Heart left ventricle (tissue), 16 donors: ENCODE results near the gene SLC4A4. TPM values are rescaled to one million over a fixed set of nuclear protein-coding genes. Genes with fewer than 3 reads are reported as not detected.

ENCODE experiments used
- ATAC-seq, 4 donors: fragments of 200-7000 bp; cut with Tn5 transposase; one replicate each; pipeline ENCODE4 v1.9.1; 2020 to 2022; ENCODE audit warnings: moderate library complexity in 4 of 4, mild to moderate bottlenecking in 3 of 4, moderate number of reproducible peaks in 1 of 4
- DNase-seq, 5 donors: peaks; one replicate each; pipeline ENCODE4 v3.0.0-alpha.2; 2020
- H3K27ac ChIP-seq, 12 donors: fragments of 200-600 bp; sonication (generic) in 4 of 12; one replicate each; pipeline versions ENCODE4 v1.5.0 to v1.8.0; 2016 to 2022; ENCODE audit warnings: mild to moderate bottlenecking in 2 of 12
- H3K27me3 ChIP-seq, 9 donors: fragments of 200-600 bp; sonication (generic) in 2 of 9; one replicate each; pipeline versions ENCODE4 v1.5.1 to v1.8.0; 2016 to 2022; ENCODE audit warnings: mild to moderate bottlenecking in 3 of 9
- H3K36me3 ChIP-seq, 9 donors: fragments of 200-600 bp; sonication (generic) in 2 of 9; one replicate each; pipeline versions ENCODE4 v1.5.0 to v1.8.0; 2018 to 2022; ENCODE audit warnings: mild to moderate bottlenecking in 2 of 9
- H3K4me1 ChIP-seq, 12 donors: fragments of 200-600 bp; sonication (generic) in 4 of 12; one replicate each; pipeline versions ENCODE4 v1.5.0 to v1.8.0; 2016 to 2022; ENCODE audit warnings: mild to moderate bottlenecking in 3 of 12
- H3K4me3 ChIP-seq, 12 donors: fragments of 200-600 bp; sonication (generic) in 4 of 12; one replicate each; pipeline versions ENCODE4 v1.5.0 to v1.8.0; 2017 to 2022; ENCODE audit warnings: mild to moderate bottlenecking in 9 of 12, moderate library complexity in 4 of 12
- H3K9me3 ChIP-seq, 12 donors: fragments of 200-600 bp; sonication (generic) in 4 of 12; one replicate each; pipeline versions ENCODE4 v1.5.0 to v1.8.0; 2016 to 2022; ENCODE audit warnings: mild to moderate bottlenecking in 1 of 12
- CTCF ChIP-seq, 12 donors: fragments of 200-600 bp; sonication (generic) in 4 of 12; IDR thresholded peaks; one replicate each; pipeline versions ENCODE4 v1.5.0 to v1.8.0; 2018 to 2022; ENCODE audit warnings: antibody characterized with exemption in 12 of 12, mild to moderate bottlenecking in 5 of 12
- POLR2A ChIP-seq, 2 donors: fragments of 450-650 bp; IDR thresholded peaks; one replicate each; pipeline ENCODE4 v1.6.1; 2017; ENCODE audit warnings: antibody characterized with exemption in 2 of 2, mild to moderate bottlenecking in 2 of 2, moderate library complexity in 2 of 2
- WGBS, 4 donors: extraction: QIAGEN DNeasy Blood & Tissue Kit in 2 of 4; methylation state at CpG; one replicate each; pipeline versions ENCODE4 v1.1.5 to v1.1.7; 2013 to 2018; 5-methylcytosine and 5-hydroxymethylcytosine counted together
- intact Hi-C, 10 donors: fragments of 100-400 bp; cut with DNase I; formaldehyde crosslinking; loops; one replicate each; pipeline versions ENCODE4 v1.11.1 to v1.14.2; 2022
- polyA plus RNA-seq, 2 donors: library from polyadenylated mRNA; stranded (reverse); fragments of 200-250 nt; gene quantifications; one replicate each; pipeline ENCODE4 v1.2.3, GENCODE V29; 2013
- total RNA-seq, 9 donors: library from RNA; depleted of rRNA in 2 of 9; stranded (reverse); fragments of >200 nt in 2 of 9; fragmentation: NEBNext Ultra II Directional in 3 of 9; extraction: Animal tissue kit (Norgen Biotek cat#: 25700) in 3 of 9; gene quantifications; one replicate each; pipeline versions ENCODE4 v1.1.0 to v1.2.4, GENCODE V29; 2016 to 2023
- donor health status: ischemic (EF 13 %, LVEDD 7.1; RV severe dilation, severe dysfunction).
- donor health status: healthy with polysubstance abuse.
- donor health status: DM: no; HTN: yes; CAD: no.
- donor health status: DM: no; HTN: no; CAD: no.
- donor health status: ischemic (EF 25% LVEDD 6.9; RV normal size, moderate dysfunction).
- donor health status: ischemic (EF 25% LVEDD 5.7; RV mildly dilated, moderate dysfunction).
- donor health status: healthy.
- donor health status: DM: yes; HTN: yes; CAD: no.
- donor health status: ischemic (EF 35%, LVEDD 5.7; RV mildly dilated, moderate dysfunction).
- donor health status: nonischemic (EF 11% LVEDD 7.7; RV severe dilation, severe dysfunction).
- donor health status: DM: yes; HTN: yes; CAD: no.
- donor health status: PGD.
- donor health status: ischemic (EF 29% LVEDD 5.4; RV normal size, mild dysfunction).
- donor health status: nonischemic (EF 23%, LVEDD 6.1; RV moderate dilation, normal function).

Gene SLC4A4
- total and polyA plus RNA-seq, 11 donors = 3.7 to 48.0 (median 17.9) TPM

- peaks cover 0 to 9% (median 0%) of the 10 kb centered on the region in 9 donors for H3K36me3 ChIP-seq
- intact Hi-C loops = no loop called here
- H3K4me1 ChIP-seq = peaks cover 0 to 2% (median 0%) of the 10 kb centered on the region in 12 donors
- no peak for TF ChIP-seq CTCF (IDR thresholded peaks at IDR 0.05)
- no peak for TF ChIP-seq POLR2A (IDR thresholded peaks at IDR 0.05)
- no peaks in the 10 kb centered on the region for H3K9me3 ChIP-seq
- WGBS, 4 donors = 89 to 91% (median 90%) methylated on average over 1 of the region's 1 CpG
- H3K4me3 ChIP-seq = no peak overlapping the region
- H3K27me3 ChIP-seq = no peaks in the 10 kb centered on the region
- no peak for ATAC-seq
- H3K27ac ChIP-seq = no peak overlapping the region
- DNase-seq = no peak
These were observed 194.3 kb downstream of the SLC4A4 start for GRCh38 chr4:71533121-71533520.

GRCh38 chr4:71537551-71538065 lies 198.8 kb downstream of the SLC4A4 start:
- no peak overlapping the region for H3K4me3 ChIP-seq
- no peak overlapping the region for H3K27ac ChIP-seq
- ATAC-seq (no peak), DNase-seq (no peak)
- intact Hi-C loops = no loop called here
- H3K27me3 ChIP-seq = no peaks in the 10 kb centered on the region
- peaks cover 0 to 9% (median 0%) of the 10 kb centered on the region in 9 donors for H3K36me3 ChIP-seq
- TF ChIP-seq CTCF (IDR thresholded peaks at IDR 0.05) = no peak
- TF ChIP-seq POLR2A (IDR thresholded peaks at IDR 0.05) = no peak
- peaks cover 0 to 15% (median 0%) of the 10 kb centered on the region in 12 donors for H3K4me1 ChIP-seq
- no peaks in the 10 kb centered on the region for H3K9me3 ChIP-seq
- 70 to 85% (median 76%) methylated on average over 6 of the region's 6 CpGs for WGBS, 4 donors

GRCh38 chr4:71538528-71538927 lies 199.7 kb downstream of the SLC4A4 start:
- 67 to 79% (median 72%) methylated on average over 2 of the region's 2 CpGs for WGBS, 4 donors

GRCh38 chr4:71540749-71541269 lies 202.0 kb downstream of the SLC4A4 start:
- no peak for ATAC-seq
- WGBS, 4 donors = 51 to 52% (median 51%) methylated on average over 4 of the region's 4 CpGs

More at GRCh38 chr4:71538528-71538927, 199.7 kb downstream of the SLC4A4 start:
- intact Hi-C loops = no loop called here
- DNase-seq (no peak), ATAC-seq (no peak)
- peaks cover 0 to 15% (median 0%) of the 10 kb centered on the region in 12 donors for H3K4me1 ChIP-seq
- TF ChIP-seq CTCF (IDR thresholded peaks at IDR 0.05) (no peak), POLR2A (IDR thresholded peaks at IDR 0.05) (no peak)
- no peaks in the 10 kb centered on the region for H3K27me3 ChIP-seq
- H3K27ac ChIP-seq = no peak overlapping the region
- H3K9me3 ChIP-seq = no peaks in the 10 kb centered on the region
- H3K4me3 ChIP-seq = no peak overlapping the region
- H3K36me3 ChIP-seq = peaks cover 0 to 9% (median 0%) of the 10 kb centered on the region in 9 donors

More at GRCh38 chr4:71540749-71541269, 202.0 kb downstream of the SLC4A4 start:
- TF ChIP-seq CTCF (IDR thresholded peaks at IDR 0.05) (peak in 1 of 12 donors; percentile 12), POLR2A (IDR thresholded peaks at IDR 0.05) (no peak)
- no peaks in the 10 kb centered on the region for H3K27me3 ChIP-seq
- intact Hi-C loops = loop anchor here in 1 of 10 donors (5.0 kb wide), 1 partner anchor 314 kb away; no protein-coding TSS in a partner anchor
- peaks cover 0 to 15% (median 0%) of the 10 kb centered on the region in 12 donors for H3K4me1 ChIP-seq
- H3K9me3 ChIP-seq = no peaks in the 10 kb centered on the region
- H3K36me3 ChIP-seq = no peaks in the 10 kb centered on the region
- H3K4me3 ChIP-seq = no peak overlapping the region
- H3K27ac ChIP-seq = no peak overlapping the region
- no peak for DNase-seq
